ENCODE data around the gene PDLIM7.

DNA sequence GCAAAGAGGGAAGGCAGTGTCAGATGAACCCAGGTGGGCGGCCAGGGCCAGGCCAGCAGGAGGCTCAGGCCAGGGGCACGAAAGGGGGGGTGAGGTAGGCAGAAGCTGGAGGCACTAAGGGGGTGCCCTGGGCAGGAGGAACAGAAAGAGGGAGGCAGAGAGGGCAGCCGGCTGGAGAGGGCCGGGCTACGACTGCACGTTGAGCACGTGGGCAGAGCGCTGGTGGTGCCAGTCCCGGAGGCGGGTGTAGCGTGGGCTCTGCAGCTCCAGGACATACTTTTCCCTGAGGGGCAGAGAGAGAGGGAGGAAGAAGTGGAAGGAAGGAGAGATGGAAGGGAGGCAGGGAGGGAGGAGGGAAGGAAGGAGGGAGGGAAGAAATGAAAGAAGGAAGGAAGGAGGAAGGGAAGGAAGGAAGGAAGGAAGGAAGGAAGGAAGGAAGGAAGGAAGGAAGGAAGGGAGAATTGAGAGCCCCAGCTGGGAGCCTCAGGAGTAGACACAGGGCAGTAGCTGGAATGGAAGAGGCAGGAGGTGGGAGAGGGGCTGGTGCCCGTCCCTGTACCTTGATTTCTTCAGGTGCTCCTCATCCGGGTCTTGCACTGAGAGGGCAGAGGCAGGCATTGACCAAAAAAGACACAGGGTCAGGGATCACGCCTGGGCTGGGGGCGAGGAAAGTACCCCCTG lies 7.0 kb downstream of the PDLIM7 start:
- TF ChIP-seq, protein P1, sequence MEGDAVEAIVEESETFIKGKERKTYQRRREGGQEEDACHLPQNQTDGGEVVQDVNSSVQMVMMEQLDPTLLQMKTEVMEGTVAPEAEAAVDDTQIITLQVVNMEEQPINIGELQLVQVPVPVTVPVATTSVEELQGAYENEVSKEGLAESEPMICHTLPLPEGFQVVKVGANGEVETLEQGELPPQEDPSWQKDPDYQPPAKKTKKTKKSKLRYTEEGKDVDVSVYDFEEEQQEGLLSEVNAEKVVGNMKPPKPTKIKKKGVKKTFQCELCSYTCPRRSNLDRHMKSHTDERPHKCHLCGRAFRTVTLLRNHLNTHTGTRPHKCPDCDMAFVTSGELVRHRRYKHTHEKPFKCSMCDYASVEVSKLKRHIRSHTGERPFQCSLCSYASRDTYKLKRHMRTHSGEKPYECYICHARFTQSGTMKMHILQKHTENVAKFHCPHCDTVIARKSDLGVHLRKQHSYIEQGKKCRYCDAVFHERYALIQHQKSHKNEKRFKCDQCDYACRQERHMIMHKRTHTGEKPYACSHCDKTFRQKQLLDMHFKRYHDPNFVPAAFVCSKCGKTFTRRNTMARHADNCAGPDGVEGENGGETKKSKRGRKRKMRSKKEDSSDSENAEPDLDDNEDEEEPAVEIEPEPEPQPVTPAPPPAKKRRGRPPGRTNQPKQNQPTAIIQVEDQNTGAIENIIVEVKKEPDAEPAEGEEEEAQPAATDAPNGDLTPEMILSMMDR (conservative IDR thresholded peaks at IDR 0.05; ENCODE audit: low read length) = no peak
- no peak for TF ChIP-seq EZH2phosphoT487 (IDR thresholded peaks at IDR 0.05; ENCODE audit: borderline replicate concordance, low read depth, low read length)

Measured in OCI-LY7 (cell line).